Stomach (tissue), 9 donors: ENCODE measurements around the gene ABTB2. TPM values are rescaled to one million over a fixed set of nuclear protein-coding genes. Genes with fewer than 3 reads are reported as not detected.

Experiments
- DNase-seq, 2 donors: peaks; one replicate each; pipeline versions ENCODE4 v3.0.0 to v3.0.0-alpha.2; 2013 to 2019
- H3K27ac ChIP-seq, 5 donors: fragments of 200-600 bp in 4 of 5; sonication (generic) in 4 of 5; one replicate each; pipeline ENCODE4 v1.5.1; 2013 to 2019; ENCODE audit warnings: mild to moderate bottlenecking in 1 of 5, moderate library complexity in 1 of 5
- H3K27me3 ChIP-seq, 3 donors: fragments of 200-600 bp; sonication (generic); one replicate each; pipeline ENCODE4 v1.5.1; 2017 to 2019; ENCODE audit warnings: mixed run types in 1 of 3
- H3K36me3 ChIP-seq, 4 donors: fragments of 200-600 bp; sonication (generic); 1 replicate in 3 of 4; 2 replicates in 1 of 4; pipeline ENCODE4 v1.5.1; 2016 to 2019
- H3K4me1 ChIP-seq, 4 donors: fragments of 200-600 bp; sonication (generic); one replicate each; pipeline ENCODE4 v1.5.1; 2016 to 2019
- H3K4me3 ChIP-seq, 4 donors: fragments of 200-600 bp; sonication (generic) in 3 of 4; one replicate each; pipeline ENCODE4 v1.5.1; 2016 to 2019; ENCODE audit warnings: mild to moderate bottlenecking in 1 of 4
- H3K9me3 ChIP-seq, 4 donors: fragments of 200-600 bp; sonication (generic); one replicate each; pipeline ENCODE4 v1.5.1; 2016 to 2019
- EP300 ChIP-seq: sonication (generic); formaldehyde crosslinking; IDR thresholded peaks from one replicate; pipeline ENCODE4 v1.6.1; 2017; ENCODE audit warnings: antibody characterized with exemption
- POLR2A ChIP-seq, 4 donors: fragments of 450-650 bp; IDR thresholded peaks; one replicate each; pipeline ENCODE4 v1.6.1; 2016; ENCODE audit warnings: antibody characterized with exemption in 4 of 4, control low read depth in 2 of 4, mild to moderate bottlenecking in 1 of 4, moderate library complexity in 1 of 4
- POLR2AphosphoS5 ChIP-seq, 3 donors: sonication (generic); formaldehyde crosslinking; IDR thresholded peaks; one replicate each; pipeline ENCODE4 v1.6.1; 2016; ENCODE audit warnings: antibody characterized with exemption in 3 of 3
- WGBS, 5 donors: extraction: QIAGEN DNeasy Blood & Tissue Kit in 3 of 5; methylation state at CpG; one replicate each; pipeline versions ENCODE4 v1.1.5 to v1.1.7; 2013 to 2018; 5-methylcytosine and 5-hydroxymethylcytosine counted together
- intact Hi-C: fragments of 100-400 bp; cut with DNase I; formaldehyde crosslinking; loops from one replicate; pipeline ENCODE4 v1.15.1; 2023; ENCODE audit warnings: low total_unique reads
- polyA plus RNA-seq, 3 donors: library from polyadenylated mRNA; stranded (reverse); fragments of 200-250 nt; gene quantifications; one replicate each; pipeline ENCODE4 v1.2.3, GENCODE V29; 2013
- total RNA-seq, 5 donors: library from RNA; depleted of rRNA; stranded (reverse); fragments of >200 nt; gene quantifications; one replicate each; pipeline versions ENCODE4 v1.1.0 to v1.2.3, GENCODE V29; 2014 to 2016
- TF ChIP-seq, protein P1 (sequence below), 7 experiments: fragments of 450-650 bp in 4 of 7; fragments of 200-600 bp in 3 of 7; sonication (generic) in 3 of 7; IDR thresholded peaks; one replicate each; pipeline ENCODE4 v1.5.1; 2016 to 2019; ENCODE audit warnings: antibody characterized with exemption in 7 of 7, control low read depth in 2 of 7, mild to moderate bottlenecking in 1 of 7
- donor health status: healthy with polysubstance abuse.
- donor health status: Bipolar disorder and iron deficiency.
- donor health status: healthy.

ABTB2 gene
- total and polyA plus RNA-seq, 8 donors: 0.58 to 12.7 (median 2.2) TPM

DNA sequence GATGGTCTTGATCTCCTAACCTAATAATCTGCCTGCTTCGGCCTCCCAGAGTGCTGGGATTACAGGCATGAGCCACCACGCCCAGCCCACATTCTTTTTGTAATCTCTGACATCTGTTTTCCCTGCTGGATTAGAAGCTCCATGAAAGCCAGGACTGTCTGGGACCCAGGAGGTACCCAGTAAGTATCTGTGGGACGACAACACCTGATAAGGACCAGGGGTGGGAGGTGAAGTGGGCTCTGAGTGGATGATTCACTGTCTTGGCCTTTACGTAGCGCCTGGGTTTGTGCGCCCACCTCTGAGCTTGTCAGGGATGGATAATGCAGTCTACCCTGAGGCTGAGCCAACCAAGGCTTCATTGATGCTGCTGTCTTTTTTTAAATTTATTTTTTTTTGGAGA lies 118.8 kb downstream of the ABTB2 start:
- H3K9me3 ChIP-seq: no peaks in the 10 kb centered on the region
- peaks cover 12 to 31% (median 16%) of the 10 kb centered on the region in 4 donors for H3K4me1 ChIP-seq
- no peaks in the 10 kb centered on the region for H3K27me3 ChIP-seq
- no peak for TF ChIP-seq EP300
- TF ChIP-seq, protein P1, sequence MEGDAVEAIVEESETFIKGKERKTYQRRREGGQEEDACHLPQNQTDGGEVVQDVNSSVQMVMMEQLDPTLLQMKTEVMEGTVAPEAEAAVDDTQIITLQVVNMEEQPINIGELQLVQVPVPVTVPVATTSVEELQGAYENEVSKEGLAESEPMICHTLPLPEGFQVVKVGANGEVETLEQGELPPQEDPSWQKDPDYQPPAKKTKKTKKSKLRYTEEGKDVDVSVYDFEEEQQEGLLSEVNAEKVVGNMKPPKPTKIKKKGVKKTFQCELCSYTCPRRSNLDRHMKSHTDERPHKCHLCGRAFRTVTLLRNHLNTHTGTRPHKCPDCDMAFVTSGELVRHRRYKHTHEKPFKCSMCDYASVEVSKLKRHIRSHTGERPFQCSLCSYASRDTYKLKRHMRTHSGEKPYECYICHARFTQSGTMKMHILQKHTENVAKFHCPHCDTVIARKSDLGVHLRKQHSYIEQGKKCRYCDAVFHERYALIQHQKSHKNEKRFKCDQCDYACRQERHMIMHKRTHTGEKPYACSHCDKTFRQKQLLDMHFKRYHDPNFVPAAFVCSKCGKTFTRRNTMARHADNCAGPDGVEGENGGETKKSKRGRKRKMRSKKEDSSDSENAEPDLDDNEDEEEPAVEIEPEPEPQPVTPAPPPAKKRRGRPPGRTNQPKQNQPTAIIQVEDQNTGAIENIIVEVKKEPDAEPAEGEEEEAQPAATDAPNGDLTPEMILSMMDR (IDR thresholded peaks at IDR 0.05): no peak
- TF ChIP-seq POLR2A (IDR thresholded peaks at IDR 0.05): no peak
- TF ChIP-seq POLR2AphosphoS5 (IDR thresholded peaks at IDR 0.05): no peak
- 74 to 94% (median 80%) methylated on average over 6 of the region's 6 CpGs for WGBS, 5 donors
- H3K4me3 ChIP-seq: no peak overlapping the region
- intact Hi-C loops: no loop called here
- no peak for DNase-seq
- H3K36me3 ChIP-seq: no peaks in the 10 kb centered on the region
- no peak overlapping the region for H3K27ac ChIP-seq

DNA sequence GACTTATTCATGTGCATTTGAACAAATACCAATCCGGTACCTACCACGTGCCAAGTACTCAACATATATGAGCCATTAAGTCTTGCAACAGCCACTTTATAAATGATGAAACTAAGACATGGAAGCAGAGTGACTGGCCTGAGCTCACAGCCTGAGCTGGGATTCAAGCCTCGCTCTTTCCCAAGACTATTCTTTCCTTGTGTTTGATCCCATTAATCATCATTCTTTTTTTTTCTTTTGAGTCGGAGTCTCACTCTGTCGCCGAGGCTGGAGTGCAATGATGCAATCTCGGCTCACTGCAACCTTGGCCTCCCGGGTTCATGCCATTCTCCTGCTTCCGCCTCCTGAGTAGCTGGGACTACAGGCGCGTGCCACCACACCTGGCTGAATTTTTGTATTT lies 119.3 kb downstream of the ABTB2 start:
- TF ChIP-seq POLR2AphosphoS5 (IDR thresholded peaks at IDR 0.05): no peak
- TF ChIP-seq, protein P1 (IDR thresholded peaks at IDR 0.05): no peak
- TF ChIP-seq EP300: no peak
- no peak for TF ChIP-seq POLR2A (IDR thresholded peaks at IDR 0.05)
- Histone ChIP-seq H3K4me3 (no peak overlapping the region), H3K36me3 (no peaks in the 10 kb centered on the region), H3K9me3 (no peaks in the 10 kb centered on the region), H3K27ac (no peak overlapping the region), H3K27me3 (no peaks in the 10 kb centered on the region), H3K4me1 (peaks cover 7 to 29% (median 12%) of the 10 kb centered on the region in 4 donors)
- intact Hi-C loops: no loop called here
- no peak for DNase-seq
- 86 to 94% (median 91%) methylated on average over 10 to 11 of the region's 11 CpGs for WGBS, 5 donors

DNA sequence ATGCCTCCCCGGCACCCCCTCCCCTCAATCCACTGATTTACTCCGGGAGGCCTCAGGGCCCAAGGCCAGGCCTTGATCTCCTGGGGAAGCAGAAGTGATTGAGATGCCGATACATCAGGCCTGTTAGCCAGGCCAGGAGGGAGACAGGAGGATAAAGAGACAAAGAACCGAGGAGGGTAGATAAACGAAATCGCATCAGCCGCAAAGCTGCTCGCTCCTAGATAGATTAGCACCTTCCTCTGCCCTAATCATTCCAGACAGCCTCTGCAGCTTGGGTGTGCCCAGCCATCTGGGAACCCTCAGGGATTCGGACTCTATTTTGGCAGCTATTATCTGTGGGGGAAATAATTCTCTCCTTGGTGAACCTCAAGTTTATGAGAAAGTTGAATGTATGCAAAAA lies 121.2 kb downstream of the ABTB2 start:
- H3K27me3 ChIP-seq: no peaks in the 10 kb centered on the region

DNA sequence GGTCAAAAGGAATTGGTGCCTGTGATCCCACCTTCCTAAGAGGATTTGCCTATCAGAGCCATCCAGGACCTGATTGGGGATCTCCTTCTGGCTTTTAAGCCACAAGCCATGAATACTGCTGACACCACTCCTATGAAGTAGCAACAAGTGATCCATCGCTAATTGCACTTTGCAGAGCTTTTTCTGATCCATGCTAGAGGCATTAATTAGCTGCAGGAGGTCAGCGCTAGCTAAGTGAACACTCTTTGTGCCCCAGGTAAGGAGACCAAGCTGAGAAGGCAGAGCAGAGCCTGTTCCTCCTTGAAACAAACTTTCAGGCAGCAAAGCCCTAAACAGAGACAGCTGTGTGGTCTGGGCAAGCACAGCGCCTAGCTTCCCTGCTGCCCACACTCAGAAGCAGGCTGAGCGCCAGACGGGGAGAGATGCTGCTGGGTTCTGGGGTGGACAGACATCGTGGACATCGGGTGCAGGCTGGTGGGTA lies 122.2 kb downstream of the ABTB2 start:
- Histone ChIP-seq H3K36me3 (no peaks in the 10 kb centered on the region), H3K27me3 (no peaks in the 10 kb centered on the region), H3K4me1 (peaks cover 3 to 14% (median 7%) of the 10 kb centered on the region in 4 donors), H3K27ac (no peak overlapping the region), H3K4me3 (no peak overlapping the region), H3K9me3 (no peaks in the 10 kb centered on the region)
- 88 to 91% (median 90%) methylated on average over 7 of the region's 7 CpGs for WGBS, 5 donors
- no peak for TF ChIP-seq POLR2A (IDR thresholded peaks at IDR 0.05)
- no peak for TF ChIP-seq EP300
- TF ChIP-seq, protein P1 (IDR thresholded peaks at IDR 0.05): no peak
- TF ChIP-seq POLR2AphosphoS5 (IDR thresholded peaks at IDR 0.05): no peak
- DNase-seq: no peak
- intact Hi-C loops: no loop called here

More for the DNA sequence above, 121.2 kb downstream of the ABTB2 start:
- no peak for DNase-seq
- no peak for TF ChIP-seq POLR2AphosphoS5 (IDR thresholded peaks at IDR 0.05)
- TF ChIP-seq, protein P1 (IDR thresholded peaks at IDR 0.05): no peak
- no peak for TF ChIP-seq EP300
- no peak for TF ChIP-seq POLR2A (IDR thresholded peaks at IDR 0.05)
- Histone ChIP-seq H3K4me1 (peaks cover 3 to 14% (median 7%) of the 10 kb centered on the region in 4 donors), H3K9me3 (no peaks in the 10 kb centered on the region), H3K4me3 (no peak overlapping the region), H3K36me3 (no peaks in the 10 kb centered on the region), H3K27ac (no peak overlapping the region)
- 86 to 93% (median 88%) methylated on average over 9 of the region's 9 CpGs for WGBS, 5 donors
- intact Hi-C loops: no loop called here
